GM23338 (cell line): Measurements from ENCODE around the gene KLK2. TPM values are rescaled to one million over a fixed set of nuclear protein-coding genes. Genes with fewer than 3 reads are reported as not detected.

Experiments
- ATAC-seq: fragments of 200-7000 bp; cut with Tn5 transposase; 3 replicates; pipeline ENCODE4 v1.9.1; 2020
- DNase-seq: peaks from one replicate; pipeline ENCODE4 v3.0.0-alpha.2; 2015; ENCODE audit warnings: low spot score
- H2AFZ ChIP-seq: fragments of 200-600 bp; sonication (generic); 2 replicates; pipeline ENCODE4 v1.8.0; 2016; ENCODE audit warnings: antibody characterized with exemption, mild to moderate bottlenecking, moderate library complexity
- H3F3A ChIP-seq: fragments of 200-600 bp; sonication (generic); replicated peaks from 2 replicates; pipeline ENCODE4 v1.8.0; 2017; ENCODE audit warnings: antibody characterized with exemption, mixed run types, low read depth
- H3K27ac ChIP-seq: fragments of 200-600 bp; sonication (generic); 2 replicates; pipeline ENCODE4 v1.6.1; 2016; ENCODE audit warnings: low read depth
- H3K27me3 ChIP-seq: fragments of 200-600 bp; sonication (generic); 2 replicates; pipeline ENCODE4 v1.8.0; 2016; ENCODE audit warnings: mild to moderate bottlenecking, mixed run types, moderate library complexity; ENCODE audit not compliant: insufficient read depth
- H3K36me3 ChIP-seq: fragments of 200-600 bp; sonication (generic); 2 replicates; pipeline ENCODE4 v1.8.0; 2016; ENCODE audit warnings: mild to moderate bottlenecking; ENCODE audit not compliant: insufficient read depth
- H3K4me1 ChIP-seq: fragments of 200-600 bp; sonication (generic); 2 replicates; pipeline ENCODE4 v1.8.0; 2016; ENCODE audit warnings: mild to moderate bottlenecking, moderate library complexity; ENCODE audit not compliant: insufficient read depth
- H3K4me2 ChIP-seq: fragments of 200-600 bp; sonication (generic); 2 replicates; pipeline ENCODE4 v1.7.1; 2017; ENCODE audit warnings: mixed run types
- H3K4me3 ChIP-seq: fragments of 200-600 bp; sonication (generic); 2 replicates; pipeline ENCODE4 v1.6.1; 2016; ENCODE audit warnings: mixed run types
- H3K79me2 ChIP-seq: fragments of 200-600 bp; sonication (generic); replicated peaks from 2 replicates; pipeline ENCODE4 v1.8.0; 2017; ENCODE audit warnings: mild to moderate bottlenecking; ENCODE audit not compliant: insufficient read depth
- H3K9me2 ChIP-seq: fragments of 200-600 bp; sonication (generic); 2 replicates; pipeline ENCODE4 v1.8.0; 2017; ENCODE audit not compliant: insufficient read depth
- H4K20me1 ChIP-seq: fragments of 200-600 bp; sonication (generic); replicated peaks from 2 replicates; pipeline ENCODE4 v1.8.0; 2017; ENCODE audit warnings: mild to moderate bottlenecking; ENCODE audit not compliant: insufficient read depth
- H3K27ac Mint-ChIP-seq: 2 replicates; pipeline ENCODE4 v1.8.0; 2020; ENCODE audit warnings: inconsistent platforms, mild to moderate bottlenecking, moderate library complexity, mixed read lengths
- H3K27me3 Mint-ChIP-seq: 3 replicates; pipeline ENCODE4 v1.8.0; 2022; ENCODE audit warnings: low read depth, mild to moderate bottlenecking, moderate library complexity, mixed read lengths, inconsistent platforms; ENCODE audit not compliant: insufficient read depth, poor library complexity
- H3K36me3 Mint-ChIP-seq: 3 replicates; pipeline ENCODE4 v1.8.0; 2021; ENCODE audit warnings: low read depth, mild to moderate bottlenecking, inconsistent platforms, moderate library complexity, mixed read lengths
- H3K4me1 Mint-ChIP-seq: 3 replicates; pipeline ENCODE4 v1.8.0; 2020; ENCODE audit warnings: mild to moderate bottlenecking, inconsistent platforms, mixed read lengths
- H3K4me3 Mint-ChIP-seq: 3 replicates; pipeline ENCODE4 v1.8.0; 2021; ENCODE audit warnings: moderate library complexity, mild to moderate bottlenecking, inconsistent platforms, mixed read lengths
- H3K9me3 Mint-ChIP-seq: 3 replicates; pipeline ENCODE4 v1.8.0; 2020; ENCODE audit warnings: moderate library complexity, mild to moderate bottlenecking, inconsistent platforms, mixed read lengths
- CREB1 ChIP-seq: fragments of 250-450 bp; sonication (Bioruptor Pico); IDR thresholded peaks from 2 replicates; pipeline ENCODE4 v1.5.0; 2020; ENCODE audit warnings: low read depth, mild to moderate bottlenecking, moderate library complexity
- EZH2 ChIP-seq: fragments of 200-600 bp; sonication (generic); IDR thresholded peaks from one replicate; pipeline ENCODE4 v1.8.0; 2017; ENCODE audit warnings: antibody characterized with exemption, mild to moderate bottlenecking, low read depth; ENCODE audit not compliant: unreplicated experiment
- EZH2phosphoT487 ChIP-seq: fragments of 200-600 bp; sonication (generic); IDR thresholded peaks from one replicate; pipeline ENCODE4 v1.8.1; 2018; ENCODE audit warnings: antibody characterized with exemption; ENCODE audit not compliant: unreplicated experiment
- JUNB ChIP-seq: IDR thresholded peaks from one replicate; pipeline ENCODE4 v1.6.1; 2016; ENCODE audit warnings: antibody characterized with exemption; ENCODE audit not compliant: unreplicated experiment
- ZNF114 ChIP-seq: fragments of 250-450 bp; sonication (Bioruptor Pico); IDR thresholded peaks from 2 replicates; pipeline ENCODE4 v1.5.0; 2020; ENCODE audit warnings: mild to moderate bottlenecking, moderate library complexity
- ZNF331 ChIP-seq: fragments of 250-450 bp; sonication (Bioruptor Pico); IDR thresholded peaks from 2 replicates; pipeline ENCODE4 v1.5.0; 2020; ENCODE audit warnings: low read depth, mild to moderate bottlenecking, moderate library complexity
- polyA plus RNA-seq: library from polyadenylated mRNA; unstranded; fragments of >200 nt; fragmentation: Nextera tagmentation; extraction: Ambion mirVana; gene quantifications from 2 replicates; pipeline ENCODE4 v1.2.1, GENCODE V29; 2016
- total RNA-seq: library from RNA; depleted of rRNA; stranded (reverse); fragments of >200 nt; shearing (Covaris generic); gene quantifications from 2 replicates; pipeline ENCODE4 v1.2.3, GENCODE V29; 2014
- TF ChIP-seq, protein P1 (sequence below): fragments of 250-450 bp; sonication (Bioruptor Pico); IDR thresholded peaks from 2 replicates; pipeline ENCODE4 v1.5.0; 2020; ENCODE audit warnings: mild to moderate bottlenecking, moderate library complexity
- TF ChIP-seq, protein P2 (sequence below): IDR thresholded peaks from 2 replicates; pipeline ENCODE4 v1.6.1; 2016; ENCODE audit warnings: antibody characterized with exemption

The KLK2 gene
- total and polyA plus RNA-seq, 2 experiments from 2014 or later, result 0.18 to 0.69 TPM

DNA sequence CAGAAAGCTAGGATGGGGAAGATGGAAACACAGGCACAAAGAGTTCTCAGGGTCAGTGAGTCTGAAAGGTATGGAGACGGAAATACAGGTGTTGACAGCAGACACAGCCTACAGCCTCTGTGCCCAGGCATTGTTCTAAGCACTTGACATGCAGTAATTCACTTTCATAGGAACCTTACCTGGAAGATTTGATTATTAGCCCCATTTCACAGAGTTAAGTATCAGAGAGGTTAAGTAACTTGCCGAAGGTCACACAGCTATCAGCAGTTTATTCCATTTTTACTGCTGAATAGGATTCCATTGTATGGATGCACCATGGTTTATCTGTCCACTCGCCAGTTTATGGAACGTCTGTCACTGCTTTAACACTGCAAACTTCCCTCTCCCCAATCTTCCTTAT lies 24.8 kb downstream of the KLK2 start (continued):
- TF ChIP-seq, protein P1, sequence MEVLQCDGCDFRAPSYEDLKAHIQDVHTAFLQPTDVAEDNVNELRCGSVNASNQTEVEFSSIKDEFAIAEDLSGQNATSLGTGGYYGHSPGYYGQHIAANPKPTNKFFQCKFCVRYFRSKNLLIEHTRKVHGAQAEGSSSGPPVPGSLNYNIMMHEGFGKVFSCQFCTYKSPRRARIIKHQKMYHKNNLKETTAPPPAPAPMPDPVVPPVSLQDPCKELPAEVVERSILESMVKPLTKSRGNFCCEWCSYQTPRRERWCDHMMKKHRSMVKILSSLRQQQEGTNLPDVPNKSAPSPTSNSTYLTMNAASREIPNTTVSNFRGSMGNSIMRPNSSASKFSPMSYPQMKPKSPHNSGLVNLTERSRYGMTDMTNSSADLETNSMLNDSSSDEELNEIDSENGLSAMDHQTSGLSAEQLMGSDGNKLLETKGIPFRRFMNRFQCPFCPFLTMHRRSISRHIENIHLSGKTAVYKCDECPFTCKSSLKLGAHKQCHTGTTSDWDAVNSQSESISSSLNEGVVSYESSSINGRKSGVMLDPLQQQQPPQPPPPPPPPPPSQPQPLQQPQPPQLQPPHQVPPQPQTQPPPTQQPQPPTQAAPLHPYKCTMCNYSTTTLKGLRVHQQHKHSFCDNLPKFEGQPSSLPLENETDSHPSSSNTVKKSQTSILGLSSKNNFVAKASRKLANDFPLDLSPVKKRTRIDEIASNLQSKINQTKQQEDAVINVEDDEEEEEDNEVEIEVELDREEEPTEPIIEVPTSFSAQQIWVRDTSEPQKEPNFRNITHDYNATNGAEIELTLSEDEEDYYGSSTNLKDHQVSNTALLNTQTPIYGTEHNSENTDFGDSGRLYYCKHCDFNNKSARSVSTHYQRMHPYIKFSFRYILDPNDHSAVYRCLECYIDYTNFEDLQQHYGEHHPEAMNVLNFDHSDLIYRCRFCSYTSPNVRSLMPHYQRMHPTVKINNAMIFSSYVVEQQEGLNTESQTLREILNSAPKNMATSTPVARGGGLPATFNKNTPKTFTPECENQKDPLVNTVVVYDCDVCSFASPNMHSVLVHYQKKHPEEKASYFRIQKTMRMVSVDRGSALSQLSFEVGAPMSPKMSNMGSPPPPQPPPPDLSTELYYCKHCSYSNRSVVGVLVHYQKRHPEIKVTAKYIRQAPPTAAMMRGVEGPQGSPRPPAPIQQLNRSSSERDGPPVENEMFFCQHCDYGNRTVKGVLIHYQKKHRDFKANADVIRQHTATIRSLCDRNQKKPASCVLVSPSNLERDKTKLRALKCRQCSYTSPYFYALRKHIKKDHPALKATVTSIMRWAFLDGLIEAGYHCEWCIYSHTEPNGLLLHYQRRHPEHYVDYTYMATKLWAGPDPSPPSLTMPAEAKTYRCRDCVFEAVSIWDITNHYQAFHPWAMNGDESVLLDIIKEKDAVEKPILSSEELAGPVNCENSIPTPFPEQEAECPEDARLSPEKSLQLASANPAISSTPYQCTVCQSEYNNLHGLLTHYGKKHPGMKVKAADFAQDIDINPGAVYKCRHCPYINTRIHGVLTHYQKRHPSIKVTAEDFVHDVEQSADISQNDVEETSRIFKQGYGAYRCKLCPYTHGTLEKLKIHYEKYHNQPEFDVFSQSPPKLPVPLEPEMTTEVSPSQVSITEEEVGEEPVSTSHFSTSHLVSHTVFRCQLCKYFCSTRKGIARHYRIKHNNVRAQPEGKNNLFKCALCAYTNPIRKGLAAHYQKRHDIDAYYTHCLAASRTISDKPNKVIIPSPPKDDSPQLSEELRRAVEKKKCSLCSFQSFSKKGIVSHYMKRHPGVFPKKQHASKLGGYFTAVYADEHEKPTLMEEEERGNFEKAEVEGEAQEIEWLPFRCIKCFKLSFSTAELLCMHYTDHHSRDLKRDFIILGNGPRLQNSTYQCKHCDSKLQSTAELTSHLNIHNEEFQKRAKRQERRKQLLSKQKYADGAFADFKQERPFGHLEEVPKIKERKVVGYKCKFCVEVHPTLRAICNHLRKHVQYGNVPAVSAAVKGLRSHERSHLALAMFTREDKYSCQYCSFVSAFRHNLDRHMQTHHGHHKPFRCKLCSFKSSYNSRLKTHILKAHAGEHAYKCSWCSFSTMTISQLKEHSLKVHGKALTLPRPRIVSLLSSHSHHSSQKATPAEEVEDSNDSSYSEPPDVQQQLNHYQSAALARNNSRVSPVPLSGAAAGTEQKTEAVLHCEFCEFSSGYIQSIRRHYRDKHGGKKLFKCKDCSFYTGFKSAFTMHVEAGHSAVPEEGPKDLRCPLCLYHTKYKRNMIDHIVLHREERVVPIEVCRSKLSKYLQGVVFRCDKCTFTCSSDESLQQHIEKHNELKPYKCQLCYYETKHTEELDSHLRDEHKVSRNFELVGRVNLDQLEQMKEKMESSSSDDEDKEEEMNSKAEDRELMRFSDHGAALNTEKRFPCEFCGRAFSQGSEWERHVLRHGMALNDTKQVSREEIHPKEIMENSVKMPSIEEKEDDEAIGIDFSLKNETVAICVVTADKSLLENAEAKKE (CRISPR knock-in tag), result no peak
- no peak for TF ChIP-seq ZNF331
- no peak for TF ChIP-seq JUNB
- no peak for TF ChIP-seq EZH2

DNA sequence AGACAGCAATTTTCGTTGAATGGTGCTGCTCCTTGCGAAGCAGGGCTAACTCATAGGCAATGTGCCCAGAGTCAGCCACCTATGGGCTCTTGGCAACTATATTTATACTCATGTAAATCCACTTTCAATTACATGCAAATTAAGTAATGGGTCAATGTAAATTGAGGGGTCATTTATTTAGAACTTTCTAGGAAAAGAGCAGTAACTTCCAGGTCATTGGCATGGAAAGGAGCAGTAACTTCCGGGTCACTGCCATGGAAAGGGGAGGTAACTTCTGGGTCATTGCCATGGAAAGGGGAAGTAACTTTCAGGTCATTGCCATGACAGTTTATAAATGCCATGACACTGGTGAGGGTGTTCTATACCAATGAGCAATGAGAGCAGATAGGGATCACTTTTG lies 26.3 kb downstream of the KLK2 start:
- Histone ChIP-seq H3K27me3 (no peaks in the 10 kb centered on the region), H2AFZ (no peak overlapping the region), H3K4me2 (no peak overlapping the region), H3F3A (no peaks in the 10 kb centered on the region), H3K27ac (no peak overlapping the region), H3K36me3 (no peaks in the 10 kb centered on the region), H3K9me2 (no peaks in the 10 kb centered on the region), H3K4me1 (no peaks in the 10 kb centered on the region), H4K20me1 (no peaks in the 10 kb centered on the region), H3K79me2 (no peaks in the 10 kb centered on the region), H3K4me3 (no peak overlapping the region)
- Mint-ChIP-seq H3K9me3 (peaks cover 53% of the 10 kb centered on the region), H3K4me3 (no peak overlapping the region), H3K27ac (no peak overlapping the region), H3K4me1 (no peaks in the 10 kb centered on the region), H3K36me3 (peaks cover 11% of the 10 kb centered on the region), H3K27me3 (peaks cover 5% of the 10 kb centered on the region)
- ATAC-seq, result no peak
- no peak for DNase-seq
- TF ChIP-seq JUNB, result no peak
- TF ChIP-seq ZNF114 (CRISPR knock-in tag), result no peak
- no peak for TF ChIP-seq EZH2
- no peak for TF ChIP-seq EZH2phosphoT487
- TF ChIP-seq, protein P1 (CRISPR knock-in tag), result no peak
- no peak for TF ChIP-seq CREB1 (CRISPR knock-in tag)
- TF ChIP-seq, protein P2, sequence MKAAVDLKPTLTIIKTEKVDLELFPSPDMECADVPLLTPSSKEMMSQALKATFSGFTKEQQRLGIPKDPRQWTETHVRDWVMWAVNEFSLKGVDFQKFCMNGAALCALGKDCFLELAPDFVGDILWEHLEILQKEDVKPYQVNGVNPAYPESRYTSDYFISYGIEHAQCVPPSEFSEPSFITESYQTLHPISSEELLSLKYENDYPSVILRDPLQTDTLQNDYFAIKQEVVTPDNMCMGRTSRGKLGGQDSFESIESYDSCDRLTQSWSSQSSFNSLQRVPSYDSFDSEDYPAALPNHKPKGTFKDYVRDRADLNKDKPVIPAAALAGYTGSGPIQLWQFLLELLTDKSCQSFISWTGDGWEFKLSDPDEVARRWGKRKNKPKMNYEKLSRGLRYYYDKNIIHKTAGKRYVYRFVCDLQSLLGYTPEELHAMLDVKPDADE, result no peak
